Epithelial cell of alveolus of lung (primary cell): ENCODE measurements around the gene CAVIN4. TPM values are rescaled to one million over a fixed set of nuclear protein-coding genes. Genes with fewer than 3 reads are reported as not detected.

Experiments used
- total RNA-seq: library from RNA; depleted of rRNA; stranded (reverse); fragments of >200 nt; gene quantifications from 2 replicates; pipeline ENCODE4 v1.2.1, GENCODE V29; 2015

Gene CAVIN4
- total RNA-seq = 0.65 and 1.9 TPM in 2 replicates

GRCh38 chr9:100577776-100578448, at the start of gene CAVIN4:
Gene CAVIN4, plus strand, starts transcription at chr9:100578079. Its CDS starts 65 bp downstream, at chr9:100578144.

Other genes starting within 250 kb of the CAVIN4 start
- 18.8 and 27.4 TPM in 2 replicates for gene TEX10, start 225.1 kb upstream of the CAVIN4 start, total RNA-seq
- 43.4 and 58.1 TPM in 2 replicates for gene MSANTD3, start 150.9 kb upstream of the CAVIN4 start, total RNA-seq
- 1.2 and 1.4 TPM in 2 replicates for gene TMEFF1, start 104.9 kb upstream of the CAVIN4 start, total RNA-seq